ENCODE data around the gene CPLX4. TPM values are rescaled to one million over a fixed set of nuclear protein-coding genes. Genes with fewer than 3 reads are reported as not detected.

Gene CPLX4
- total and polyA plus RNA-seq, 2 of the 8 experiments (the other 6 are each of a cell fraction or from before 2014, with no cell fraction given), result not detected

DNA sequence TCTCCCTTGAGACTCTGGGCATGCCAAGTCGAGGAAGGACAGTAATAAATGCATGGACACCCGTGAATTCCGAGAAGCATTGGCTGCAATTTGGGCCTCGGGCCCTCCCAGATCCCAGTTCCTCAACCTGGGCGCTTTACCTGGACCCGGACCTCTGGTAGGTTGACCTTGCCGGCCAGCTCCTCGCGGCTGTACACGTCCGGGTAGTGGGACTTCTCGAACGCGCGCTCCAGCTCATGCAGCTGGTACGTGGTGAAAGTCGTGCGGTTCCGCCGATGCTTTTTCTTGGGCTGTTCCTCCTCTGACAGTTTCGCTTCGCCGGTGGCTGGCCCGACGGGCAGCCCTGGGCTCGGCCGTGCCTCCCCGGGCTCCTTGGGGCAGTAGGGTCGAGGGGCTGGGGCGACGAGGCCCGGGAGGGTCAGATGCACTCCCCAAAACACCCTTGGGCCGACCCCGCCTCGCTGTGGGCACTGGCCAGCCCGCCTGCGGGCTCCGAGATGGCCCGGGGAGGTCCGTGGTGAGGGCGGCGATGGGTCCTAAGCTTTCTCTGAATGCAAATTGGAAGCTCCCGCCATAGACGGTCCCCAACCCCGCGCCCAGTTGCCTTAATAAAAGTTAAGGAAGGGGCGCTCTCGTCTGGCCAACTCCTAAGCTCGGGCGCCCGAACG lies 46.1 kb downstream of the CPLX4 start (continued):
- TF ChIP-seq, protein P1, sequence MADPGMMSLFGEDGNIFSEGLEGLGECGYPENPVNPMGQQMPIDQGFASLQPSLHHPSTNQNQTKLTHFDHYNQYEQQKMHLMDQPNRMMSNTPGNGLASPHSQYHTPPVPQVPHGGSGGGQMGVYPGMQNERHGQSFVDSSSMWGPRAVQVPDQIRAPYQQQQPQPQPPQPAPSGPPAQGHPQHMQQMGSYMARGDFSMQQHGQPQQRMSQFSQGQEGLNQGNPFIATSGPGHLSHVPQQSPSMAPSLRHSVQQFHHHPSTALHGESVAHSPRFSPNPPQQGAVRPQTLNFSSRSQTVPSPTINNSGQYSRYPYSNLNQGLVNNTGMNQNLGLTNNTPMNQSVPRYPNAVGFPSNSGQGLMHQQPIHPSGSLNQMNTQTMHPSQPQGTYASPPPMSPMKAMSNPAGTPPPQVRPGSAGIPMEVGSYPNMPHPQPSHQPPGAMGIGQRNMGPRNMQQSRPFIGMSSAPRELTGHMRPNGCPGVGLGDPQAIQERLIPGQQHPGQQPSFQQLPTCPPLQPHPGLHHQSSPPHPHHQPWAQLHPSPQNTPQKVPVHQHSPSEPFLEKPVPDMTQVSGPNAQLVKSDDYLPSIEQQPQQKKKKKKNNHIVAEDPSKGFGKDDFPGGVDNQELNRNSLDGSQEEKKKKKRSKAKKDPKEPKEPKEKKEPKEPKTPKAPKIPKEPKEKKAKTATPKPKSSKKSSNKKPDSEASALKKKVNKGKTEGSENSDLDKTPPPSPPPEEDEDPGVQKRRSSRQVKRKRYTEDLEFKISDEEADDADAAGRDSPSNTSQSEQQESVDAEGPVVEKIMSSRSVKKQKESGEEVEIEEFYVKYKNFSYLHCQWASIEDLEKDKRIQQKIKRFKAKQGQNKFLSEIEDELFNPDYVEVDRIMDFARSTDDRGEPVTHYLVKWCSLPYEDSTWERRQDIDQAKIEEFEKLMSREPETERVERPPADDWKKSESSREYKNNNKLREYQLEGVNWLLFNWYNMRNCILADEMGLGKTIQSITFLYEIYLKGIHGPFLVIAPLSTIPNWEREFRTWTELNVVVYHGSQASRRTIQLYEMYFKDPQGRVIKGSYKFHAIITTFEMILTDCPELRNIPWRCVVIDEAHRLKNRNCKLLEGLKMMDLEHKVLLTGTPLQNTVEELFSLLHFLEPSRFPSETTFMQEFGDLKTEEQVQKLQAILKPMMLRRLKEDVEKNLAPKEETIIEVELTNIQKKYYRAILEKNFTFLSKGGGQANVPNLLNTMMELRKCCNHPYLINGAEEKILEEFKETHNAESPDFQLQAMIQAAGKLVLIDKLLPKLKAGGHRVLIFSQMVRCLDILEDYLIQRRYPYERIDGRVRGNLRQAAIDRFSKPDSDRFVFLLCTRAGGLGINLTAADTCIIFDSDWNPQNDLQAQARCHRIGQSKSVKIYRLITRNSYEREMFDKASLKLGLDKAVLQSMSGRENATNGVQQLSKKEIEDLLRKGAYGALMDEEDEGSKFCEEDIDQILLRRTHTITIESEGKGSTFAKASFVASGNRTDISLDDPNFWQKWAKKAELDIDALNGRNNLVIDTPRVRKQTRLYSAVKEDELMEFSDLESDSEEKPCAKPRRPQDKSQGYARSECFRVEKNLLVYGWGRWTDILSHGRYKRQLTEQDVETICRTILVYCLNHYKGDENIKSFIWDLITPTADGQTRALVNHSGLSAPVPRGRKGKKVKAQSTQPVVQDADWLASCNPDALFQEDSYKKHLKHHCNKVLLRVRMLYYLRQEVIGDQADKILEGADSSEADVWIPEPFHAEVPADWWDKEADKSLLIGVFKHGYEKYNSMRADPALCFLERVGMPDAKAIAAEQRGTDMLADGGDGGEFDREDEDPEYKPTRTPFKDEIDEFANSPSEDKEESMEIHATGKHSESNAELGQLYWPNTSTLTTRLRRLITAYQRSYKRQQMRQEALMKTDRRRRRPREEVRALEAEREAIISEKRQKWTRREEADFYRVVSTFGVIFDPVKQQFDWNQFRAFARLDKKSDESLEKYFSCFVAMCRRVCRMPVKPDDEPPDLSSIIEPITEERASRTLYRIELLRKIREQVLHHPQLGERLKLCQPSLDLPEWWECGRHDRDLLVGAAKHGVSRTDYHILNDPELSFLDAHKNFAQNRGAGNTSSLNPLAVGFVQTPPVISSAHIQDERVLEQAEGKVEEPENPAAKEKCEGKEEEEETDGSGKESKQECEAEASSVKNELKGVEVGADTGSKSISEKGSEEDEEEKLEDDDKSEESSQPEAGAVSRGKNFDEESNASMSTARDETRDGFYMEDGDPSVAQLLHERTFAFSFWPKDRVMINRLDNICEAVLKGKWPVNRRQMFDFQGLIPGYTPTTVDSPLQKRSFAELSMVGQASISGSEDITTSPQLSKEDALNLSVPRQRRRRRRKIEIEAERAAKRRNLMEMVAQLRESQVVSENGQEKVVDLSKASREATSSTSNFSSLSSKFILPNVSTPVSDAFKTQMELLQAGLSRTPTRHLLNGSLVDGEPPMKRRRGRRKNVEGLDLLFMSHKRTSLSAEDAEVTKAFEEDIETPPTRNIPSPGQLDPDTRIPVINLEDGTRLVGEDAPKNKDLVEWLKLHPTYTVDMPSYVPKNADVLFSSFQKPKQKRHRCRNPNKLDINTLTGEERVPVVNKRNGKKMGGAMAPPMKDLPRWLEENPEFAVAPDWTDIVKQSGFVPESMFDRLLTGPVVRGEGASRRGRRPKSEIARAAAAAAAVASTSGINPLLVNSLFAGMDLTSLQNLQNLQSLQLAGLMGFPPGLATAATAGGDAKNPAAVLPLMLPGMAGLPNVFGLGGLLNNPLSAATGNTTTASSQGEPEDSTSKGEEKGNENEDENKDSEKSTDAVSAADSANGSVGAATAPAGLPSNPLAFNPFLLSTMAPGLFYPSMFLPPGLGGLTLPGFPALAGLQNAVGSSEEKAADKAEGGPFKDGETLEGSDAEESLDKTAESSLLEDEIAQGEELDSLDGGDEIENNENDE (IDR thresholded peaks at IDR 0.05; ENCODE audit: insufficient replicate concordance, low read length), result peak; percentile 3
- no peak; the same call in 1 of the 2 replicates for TF ChIP-seq CBX8 (IDR thresholded peaks at IDR 0.05; ENCODE audit: borderline replicate concordance, low read depth, low read length)
- TF ChIP-seq PHF8 (conservative IDR thresholded peaks at IDR 0.05; ENCODE audit: low read depth, low read length), result no peak
- no peak for TF ChIP-seq KDM1A (IDR thresholded peaks at IDR 0.05; ENCODE audit: borderline replicate concordance, low read length)

Measured in H1 (cell line).